ENCODE data around the gene ADGRV1.

GRCh38 chr5:91178461-91178860 is 619.9 kb downstream of the ADGRV1 start:
- no peak for TF ChIP-seq CTCF (IDR thresholded peaks at IDR 0.05)
- no peak for TF ChIP-seq POLR2A (IDR thresholded peaks at IDR 0.05)
- peak; percentile 40 to 79 for TF ChIP-seq EP300 (IDR thresholded peaks at IDR 0.05)

Measured in tibial nerve (tissue), 4 donors.